Measurements from ENCODE around the gene BTBD9.

BTBD9 gene

DNA sequence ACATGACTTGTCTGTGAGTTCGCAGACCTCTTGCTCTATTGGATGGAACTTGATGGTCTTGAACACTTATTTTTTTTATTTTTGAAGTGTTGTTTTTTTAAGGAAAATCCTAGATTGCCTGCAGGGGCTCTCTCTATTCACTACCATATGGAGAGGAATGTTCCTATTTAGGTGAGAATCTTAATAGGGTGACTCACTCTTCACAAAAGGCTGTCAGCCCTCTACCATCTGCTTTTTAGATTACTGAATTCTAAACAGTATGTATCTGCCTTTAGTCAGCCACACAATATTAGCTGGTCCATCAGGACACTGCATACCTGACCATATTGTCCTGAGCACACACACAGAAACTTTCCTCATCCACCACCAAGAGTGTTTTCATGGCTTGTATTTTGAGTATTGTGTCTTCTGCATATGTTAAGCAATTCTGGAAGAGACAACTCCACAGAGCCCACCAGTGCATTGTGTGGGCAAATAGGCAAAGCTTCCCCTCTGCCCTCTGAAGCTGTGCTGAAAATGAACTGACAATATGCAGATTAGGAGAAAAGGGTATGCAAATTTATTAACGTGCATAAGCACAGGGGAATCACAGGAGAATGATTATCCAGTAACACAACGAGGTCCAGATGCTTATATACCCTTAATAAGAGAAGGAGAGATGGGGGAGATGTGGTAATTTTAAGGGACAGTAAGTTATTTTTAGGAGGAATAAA, 6.6 kb upstream of the BTBD9 start:
- TF ChIP-seq, protein P1, sequence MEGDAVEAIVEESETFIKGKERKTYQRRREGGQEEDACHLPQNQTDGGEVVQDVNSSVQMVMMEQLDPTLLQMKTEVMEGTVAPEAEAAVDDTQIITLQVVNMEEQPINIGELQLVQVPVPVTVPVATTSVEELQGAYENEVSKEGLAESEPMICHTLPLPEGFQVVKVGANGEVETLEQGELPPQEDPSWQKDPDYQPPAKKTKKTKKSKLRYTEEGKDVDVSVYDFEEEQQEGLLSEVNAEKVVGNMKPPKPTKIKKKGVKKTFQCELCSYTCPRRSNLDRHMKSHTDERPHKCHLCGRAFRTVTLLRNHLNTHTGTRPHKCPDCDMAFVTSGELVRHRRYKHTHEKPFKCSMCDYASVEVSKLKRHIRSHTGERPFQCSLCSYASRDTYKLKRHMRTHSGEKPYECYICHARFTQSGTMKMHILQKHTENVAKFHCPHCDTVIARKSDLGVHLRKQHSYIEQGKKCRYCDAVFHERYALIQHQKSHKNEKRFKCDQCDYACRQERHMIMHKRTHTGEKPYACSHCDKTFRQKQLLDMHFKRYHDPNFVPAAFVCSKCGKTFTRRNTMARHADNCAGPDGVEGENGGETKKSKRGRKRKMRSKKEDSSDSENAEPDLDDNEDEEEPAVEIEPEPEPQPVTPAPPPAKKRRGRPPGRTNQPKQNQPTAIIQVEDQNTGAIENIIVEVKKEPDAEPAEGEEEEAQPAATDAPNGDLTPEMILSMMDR (IDR thresholded peaks at IDR 0.05), result no peak

DNA sequence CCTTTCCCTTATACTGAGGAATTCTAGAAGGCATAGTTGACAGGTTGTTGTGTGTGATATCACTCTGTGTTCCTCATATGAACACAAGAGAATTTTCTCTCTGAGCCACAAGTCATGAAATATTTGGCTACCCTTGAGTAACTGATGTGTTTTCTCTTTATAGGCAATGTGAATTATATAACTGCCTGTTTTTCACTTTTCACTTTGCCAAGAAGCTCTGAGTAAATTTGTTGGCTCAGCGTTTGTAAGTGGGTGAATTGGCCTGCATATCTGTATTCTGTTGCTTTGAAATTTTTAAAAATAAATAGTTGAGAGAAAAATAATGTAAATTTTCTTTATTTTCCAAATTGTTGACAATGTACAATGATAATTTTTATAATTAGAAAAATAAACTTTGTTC, 5.2 kb upstream of the BTBD9 start:
- TF ChIP-seq, protein P1 (IDR thresholded peaks at IDR 0.05), result no peak

DNA sequence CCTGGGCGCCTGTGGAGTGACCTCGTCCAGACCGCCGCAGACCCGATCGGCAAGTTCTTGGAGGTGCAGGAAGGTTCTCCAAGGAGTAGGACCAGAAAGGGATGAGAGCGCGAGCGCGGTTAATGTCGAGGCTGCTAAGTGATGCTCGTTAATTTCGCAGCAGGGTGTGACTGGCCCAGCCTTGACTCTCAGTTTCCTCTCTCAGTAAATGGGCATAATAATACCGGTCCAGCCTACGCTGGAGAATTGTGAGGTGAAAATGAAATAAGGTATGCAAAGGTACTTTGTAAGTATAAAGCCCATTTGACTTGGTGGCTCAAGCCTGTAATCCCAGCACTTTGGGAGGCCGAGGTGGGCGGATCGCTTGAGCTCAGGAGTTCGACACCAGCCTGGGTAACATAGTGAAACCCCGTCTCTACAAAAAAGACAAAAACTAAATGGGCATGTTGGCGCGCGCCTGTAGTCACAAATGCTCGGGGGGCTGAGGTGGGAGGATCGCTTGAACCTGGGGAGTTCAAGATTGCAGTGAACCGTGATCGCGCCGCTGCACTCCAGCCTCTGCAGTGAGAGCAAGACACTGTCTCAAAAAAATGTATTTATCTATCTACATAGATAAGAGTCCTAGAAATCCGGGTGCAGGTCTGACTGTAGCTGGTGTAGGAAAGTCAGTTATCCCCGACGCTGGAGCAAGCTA, 634 bp upstream of the BTBD9 start:
- TF ChIP-seq, protein P1 (IDR thresholded peaks at IDR 0.05), result no peak

DNA sequence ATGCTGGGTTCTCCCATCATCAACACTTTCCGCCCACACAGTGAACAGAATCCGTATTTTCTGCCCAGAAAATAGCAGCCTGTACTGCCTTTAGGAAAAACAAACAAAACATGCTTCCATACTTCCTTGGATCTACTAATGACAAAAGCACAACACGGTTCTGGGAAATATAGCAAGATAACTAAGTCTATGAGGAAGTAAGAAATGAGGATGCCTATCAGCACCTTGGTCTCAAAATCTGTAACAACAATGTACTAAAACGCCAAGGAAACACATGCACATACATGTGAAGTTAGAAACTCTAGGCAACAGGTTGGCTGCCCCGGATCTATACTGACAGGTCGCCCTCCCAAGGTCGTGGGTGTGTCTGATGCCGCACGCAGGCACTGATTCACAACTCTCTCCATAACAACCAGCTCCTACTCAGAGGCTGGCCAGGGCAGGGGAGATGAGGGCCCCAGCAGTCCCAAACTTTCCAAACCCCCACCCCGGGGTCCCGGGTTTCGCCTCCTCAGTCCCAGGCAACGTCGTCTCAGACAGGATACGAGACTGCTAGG, 710 bp downstream of the BTBD9 start:
- TF ChIP-seq, protein P1 (IDR thresholded peaks at IDR 0.05), result no peak

DNA sequence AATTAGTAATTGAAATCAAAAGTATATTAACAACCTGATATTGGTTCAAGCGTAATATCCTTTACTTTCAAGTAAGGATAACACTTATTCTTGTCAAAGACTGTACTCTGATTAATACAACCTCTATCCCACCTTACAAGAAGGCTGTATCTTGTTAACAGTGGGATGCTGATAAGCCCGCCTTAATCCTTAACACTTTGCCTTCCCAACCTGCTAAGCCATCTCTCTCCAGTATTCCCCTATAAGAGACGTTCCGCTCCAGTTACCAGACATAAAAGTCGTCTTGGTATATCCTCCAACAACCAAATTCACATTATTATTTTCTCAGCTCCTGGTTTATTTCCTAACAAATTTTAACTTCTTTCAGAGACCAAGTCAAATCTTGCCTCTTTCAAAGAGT, 2.0 kb downstream of the BTBD9 start:
- TF ChIP-seq, protein P1 (IDR thresholded peaks at IDR 0.05), result no peak

DNA sequence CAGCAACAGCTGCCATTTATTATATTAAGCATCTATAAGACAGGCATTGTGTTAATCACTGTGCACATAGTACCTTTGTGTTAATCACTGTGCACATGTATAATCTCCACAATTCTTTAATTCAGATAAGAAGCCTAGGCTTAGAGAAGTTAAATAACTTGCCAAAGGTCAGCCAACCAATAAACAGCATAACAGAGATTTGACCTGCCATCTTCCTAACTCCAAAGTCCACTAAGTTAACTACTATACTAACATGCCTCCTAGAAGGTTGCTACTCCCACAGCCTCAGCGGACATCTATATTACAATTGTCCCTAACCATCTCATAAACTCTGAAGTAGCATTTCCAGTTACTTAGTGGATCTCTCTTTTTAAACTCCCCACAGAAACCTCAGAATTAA, 3.7 kb downstream of the BTBD9 start:
- TF ChIP-seq, protein P1 (IDR thresholded peaks at IDR 0.05), result no peak

DNA sequence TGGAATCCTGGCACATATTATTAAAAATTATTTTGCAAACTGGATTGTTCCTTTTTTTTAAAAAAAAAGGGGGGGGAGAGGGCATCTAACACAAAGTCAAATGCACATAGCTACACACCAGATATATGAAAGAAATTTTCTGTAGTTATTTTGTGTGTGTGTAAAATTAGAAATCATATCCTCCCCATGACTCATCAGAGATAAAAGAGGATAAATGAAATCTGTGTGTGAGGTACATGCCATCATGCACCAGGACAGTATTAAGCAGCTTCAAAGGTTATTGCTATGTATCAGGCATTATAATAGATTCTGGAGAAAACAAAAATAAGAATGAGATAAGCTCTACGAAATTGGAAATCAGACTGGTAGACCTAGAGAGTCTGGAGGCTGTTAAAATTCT, 5.2 kb downstream of the BTBD9 start:
- TF ChIP-seq, protein P1 (IDR thresholded peaks at IDR 0.05), result no peak
